Naive thymus-derived CD4-positive, alpha-beta T cell (primary cell): ENCODE measurements around the gene FAM24A. TPM values are rescaled to one million over a fixed set of nuclear protein-coding genes. Genes with fewer than 3 reads are reported as not detected.

Experiments used
- polyA plus RNA-seq, 2 donors: library from polyadenylated mRNA; unstranded; fragments of 300-500 nt; fragmentation: Illumina TruSeq; gene quantifications; one replicate each; pipeline ENCODE4 v1.2.3, GENCODE V29; 2021
- total RNA-seq, 6 experiments: library from RNA in 5 of 6; stranded (reverse) in 5 of 6; gene quantifications; 1 replicate in 5 of 6; 2 replicates in 1 of 6; pipeline ENCODE4 v1.2.3 and lab custom pipeline; 2021 to 2026

Gene FAM24A
- total and polyA plus RNA-seq, 7 experiments from 2014 or later, result not detected

Other genes starting within 250 kb of the FAM24A start
- gene C10orf120, start 210.8 kb upstream of the FAM24A start, total RNA-seq, result not detected
- gene C10orf120, start 210.8 kb upstream of the FAM24A start, polyA plus RNA-seq, result not detected
- gene CUZD1, start 64.8 kb upstream of the FAM24A start, total RNA-seq, result 1 to 10 TPM in 3 of 5 experiments, under 1 TPM in 2; 0.34 to 5.2 (median 2.9) TPM
- gene CUZD1, start 64.8 kb upstream of the FAM24A start, polyA plus RNA-seq, result 1 to 10 TPM; 1.5 to 3.8 TPM
- 10 to 100 TPM in 4 of 5 experiments, 1 to 10 TPM in 1; 9.9 to 13.5 (median 11.4) TPM for gene FAM24B, start 31.0 kb upstream of the FAM24A start, total RNA-seq
- 1 to 10 TPM; 5.0 to 9.6 TPM for gene FAM24B, start 31.0 kb upstream of the FAM24A start, polyA plus RNA-seq
- 10 to 100 TPM in 3 of 5 experiments, 1 to 10 TPM in 2; 5.2 to 16.8 (median 12.5) TPM for gene C10orf88, start 43.6 kb downstream of the FAM24A start, total RNA-seq
- gene C10orf88, start 43.6 kb downstream of the FAM24A start, polyA plus RNA-seq, result 1 to 10 TPM; 6.9 to 8.5 TPM
- gene PSTK, start 69.8 kb downstream of the FAM24A start, total RNA-seq, result 10 to 100 TPM in 1 of 5 experiments, 1 to 10 TPM in 4; 4.3 to 13.2 (median 5.9) TPM
- gene PSTK, start 69.8 kb downstream of the FAM24A start, polyA plus RNA-seq, result 1 to 10 TPM; 8.9 to 9.3 TPM
- gene IKZF5, start 98.2 kb downstream of the FAM24A start, total RNA-seq, result 10 to 100 TPM; 15.8 to 57.7 (median 37.2) TPM
- 10 to 100 TPM; 17.8 to 25.9 TPM for gene IKZF5, start 98.2 kb downstream of the FAM24A start, polyA plus RNA-seq
- 10 to 100 TPM; 23.7 to 47.0 (median 27.3) TPM for gene ACADSB, start 98.4 kb downstream of the FAM24A start, total RNA-seq
- gene ACADSB, start 98.4 kb downstream of the FAM24A start, polyA plus RNA-seq, result 10 to 100 TPM; 25.0 to 35.3 TPM
- gene HMX3, start 225.4 kb downstream of the FAM24A start, total RNA-seq, result not detected
- gene HMX3, start 225.4 kb downstream of the FAM24A start, polyA plus RNA-seq, result not detected
- not detected for gene HMX2, start 237.5 kb downstream of the FAM24A start, total RNA-seq
- gene HMX2, start 237.5 kb downstream of the FAM24A start, polyA plus RNA-seq, result under 1 TPM; 0.14 to 0.24 TPM
- gene BUB3, start 243.8 kb downstream of the FAM24A start, total RNA-seq, result 100 to 1,000 TPM in 3 of 5 experiments, 10 to 100 TPM in 2; 91.4 to 195 (median 171) TPM
- 100 to 1,000 TPM; 230 to 255 TPM for gene BUB3, start 243.8 kb downstream of the FAM24A start, polyA plus RNA-seq